Measurements from ENCODE around the gene ADAR. TPM values are rescaled to one million over a fixed set of nuclear protein-coding genes. Genes with fewer than 3 reads are reported as not detected.

ADAR gene
- total RNA-seq, 1 experiment from 2014 or later = 104 TPM

- Histone ChIP-seq H3K9me3 (replicated peaks) (no peaks in the 10 kb centered on the region), H3K4me1 (peaks cover 16% of the 10 kb centered on the region), H3K27ac (peak overlapping the region; percentile 93), H3K27me3 (no peaks in the 10 kb centered on the region), H3K36me3 (peaks cover 6% of the 10 kb centered on the region), H3K4me3 (peak overlapping the region; percentile 99)
- DNase-seq = peak; percentile 46 to 62
Measured at GRCh38 chr1:154608397-154609270, 648 bp upstream of the ADAR start.

- H3K27ac ChIP-seq = peak overlapping the region; percentile 93
- H3K27me3 ChIP-seq = no peaks in the 10 kb centered on the region
- DNase-seq = no peak
- peaks cover 16% of the 10 kb centered on the region for H3K4me1 ChIP-seq
- H3K36me3 ChIP-seq = peaks cover 11% of the 10 kb centered on the region
- H3K9me3 ChIP-seq (replicated peaks) = no peaks in the 10 kb centered on the region
- peak overlapping the region; percentile 99 for H3K4me3 ChIP-seq
Measured at GRCh38 chr1:154607106-154607608, 829 bp downstream of the ADAR start.

GRCh38 chr1:154605534-154605933 lies 2.5 kb downstream of the ADAR start:
- Histone ChIP-seq H3K9me3 (replicated peaks) (no peaks in the 10 kb centered on the region), H3K27ac (no peak overlapping the region), H3K4me1 (peaks cover 8% of the 10 kb centered on the region), H3K27me3 (no peaks in the 10 kb centered on the region), H3K4me3 (no peak overlapping the region), H3K36me3 (peaks cover 24% of the 10 kb centered on the region)
- DNase-seq = no peak

DNA sequence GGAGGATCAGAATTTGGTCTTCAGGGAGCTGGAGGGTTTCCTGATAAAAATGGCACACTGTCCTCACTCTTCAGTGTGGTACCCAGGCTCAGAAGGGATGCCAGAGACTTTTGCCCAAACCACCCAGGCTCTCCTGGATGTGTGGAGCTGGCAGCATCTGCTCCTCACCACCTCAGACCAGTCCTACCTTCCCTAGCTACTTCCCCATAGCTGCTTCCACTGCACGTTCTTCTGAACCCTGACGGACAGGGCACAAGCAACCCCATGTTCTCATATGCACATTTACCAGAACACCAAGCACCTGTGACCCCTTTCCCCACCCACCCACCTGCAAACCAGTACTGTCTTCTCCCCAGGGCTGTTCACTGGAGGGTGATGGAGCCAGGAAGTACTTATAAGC lies 4.7 kb downstream of the ADAR start:
- DNase-seq = no peak
- peaks cover 3% of the 10 kb centered on the region; the same call in 1 of the 2 replicates for H3K4me1 ChIP-seq
- H3K27ac ChIP-seq = no peak overlapping the region
- no peak overlapping the region for H3K4me3 ChIP-seq
- H3K9me3 ChIP-seq (replicated peaks) = no peaks in the 10 kb centered on the region
- H3K27me3 ChIP-seq = no peaks in the 10 kb centered on the region
- H3K36me3 ChIP-seq = peaks cover 33% of the 10 kb centered on the region

GRCh38 chr1:154599658-154600057 lies 8.3 kb downstream of the ADAR start:
- Histone ChIP-seq H3K27me3 (no peaks in the 10 kb centered on the region), H3K36me3 (peaks cover 63% of the 10 kb centered on the region), H3K27ac (no peak overlapping the region), H3K4me3 (no peak overlapping the region), H3K4me1 (no peaks in the 10 kb centered on the region), H3K9me3 (replicated peaks) (no peaks in the 10 kb centered on the region)
- DNase-seq = no peak

- H3K27me3 ChIP-seq = no peaks in the 10 kb centered on the region
- H3K27ac ChIP-seq = no peak overlapping the region
- H3K4me1 ChIP-seq = no peaks in the 10 kb centered on the region
- peaks cover 69% of the 10 kb centered on the region for H3K36me3 ChIP-seq
- H3K9me3 ChIP-seq (replicated peaks) = no peaks in the 10 kb centered on the region
- no peak for DNase-seq
- H3K4me3 ChIP-seq = no peak overlapping the region
Measured at GRCh38 chr1:154598871-154599635, 8.9 kb downstream of the ADAR start.

DNA sequence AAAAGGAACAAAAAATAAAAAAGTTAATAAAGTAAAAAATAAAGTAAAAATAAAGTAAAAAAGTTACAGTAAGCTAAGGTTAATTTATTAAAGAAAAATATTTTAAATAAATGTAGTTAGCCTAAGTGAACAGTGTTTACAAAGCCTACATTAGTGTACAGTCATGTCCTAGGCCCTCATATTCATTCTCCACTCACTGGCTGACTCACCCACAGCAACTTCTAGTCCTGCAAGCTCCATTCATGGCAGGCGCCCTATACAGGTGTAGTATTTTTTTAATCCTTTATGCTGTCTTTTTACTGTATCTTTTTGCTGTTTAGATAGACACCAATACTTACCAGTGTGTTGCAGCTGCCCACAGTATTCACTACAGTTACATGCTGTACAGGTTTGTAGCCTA lies 12.4 kb downstream of the ADAR start:
- no peak overlapping the region for H3K27ac ChIP-seq
- H3K27me3 ChIP-seq = no peaks in the 10 kb centered on the region
- H3K9me3 ChIP-seq (replicated peaks) = no peaks in the 10 kb centered on the region
- no peak overlapping the region for H3K4me3 ChIP-seq
- no peaks in the 10 kb centered on the region for H3K4me1 ChIP-seq
- H3K36me3 ChIP-seq = peaks cover 76% of the 10 kb centered on the region
- DNase-seq = no peak

GRCh38 chr1:154594811-154595210 lies 13.2 kb downstream of the ADAR start:
- H3K4me1 ChIP-seq = no peaks in the 10 kb centered on the region
- H3K27ac ChIP-seq = no peak overlapping the region
- H3K9me3 ChIP-seq (replicated peaks) = no peaks in the 10 kb centered on the region
- H3K36me3 ChIP-seq = peaks cover 81% of the 10 kb centered on the region
- H3K27me3 ChIP-seq = no peaks in the 10 kb centered on the region
- H3K4me3 ChIP-seq = no peak overlapping the region
- DNase-seq = no peak

DNA sequence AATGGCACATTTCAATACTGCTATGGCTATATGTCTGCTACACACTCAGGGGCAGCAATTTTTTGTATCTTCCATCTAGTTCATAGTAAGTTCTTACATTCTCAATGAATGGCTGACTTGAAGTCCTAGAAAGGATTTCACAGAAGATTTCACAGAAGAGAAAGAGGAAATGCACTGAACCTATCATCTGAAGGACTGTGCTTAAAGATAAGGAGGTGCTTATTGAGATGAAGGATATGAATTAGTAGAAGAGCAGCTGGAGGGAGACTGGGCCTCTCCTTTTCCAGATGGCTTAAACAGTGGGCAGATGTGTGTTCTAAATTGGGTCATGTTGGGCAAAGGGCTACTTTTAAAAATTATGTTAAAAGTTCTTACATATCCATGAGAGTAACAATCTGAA lies 14.6 kb downstream of the ADAR start:
- DNase-seq = no peak
- peaks cover 88% of the 10 kb centered on the region for H3K36me3 ChIP-seq
- no peaks in the 10 kb centered on the region for H3K9me3 ChIP-seq (replicated peaks)
- no peaks in the 10 kb centered on the region for H3K4me1 ChIP-seq
- no peak overlapping the region for H3K4me3 ChIP-seq
- H3K27ac ChIP-seq = no peak overlapping the region
- no peaks in the 10 kb centered on the region for H3K27me3 ChIP-seq

DNA sequence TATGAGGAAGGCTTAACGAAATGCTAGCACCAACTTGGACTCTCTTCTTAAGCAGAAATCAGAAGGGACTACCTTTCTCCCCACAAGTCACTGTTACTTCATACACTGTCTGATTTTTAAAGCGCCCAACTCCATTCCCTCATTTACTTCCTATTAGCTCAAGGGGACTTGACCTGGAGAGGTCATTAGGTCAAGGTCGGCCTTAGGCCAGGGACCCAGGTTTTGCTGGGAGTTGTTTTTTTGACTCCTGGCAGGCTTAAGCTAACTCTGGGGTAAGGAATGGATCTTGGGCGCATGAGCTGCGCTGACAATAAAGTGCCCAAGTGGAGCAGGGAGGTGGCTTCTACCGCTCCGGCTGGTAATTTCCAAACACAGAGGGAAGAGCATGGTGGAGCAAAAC lies 16.8 kb downstream of the ADAR start:
- Histone ChIP-seq H3K4me3 (no peak overlapping the region), H3K36me3 (peaks cover 87% of the 10 kb centered on the region), H3K9me3 (replicated peaks) (no peaks in the 10 kb centered on the region), H3K27me3 (no peaks in the 10 kb centered on the region), H3K4me1 (no peaks in the 10 kb centered on the region), H3K27ac (no peak overlapping the region)
- no peak for DNase-seq

- Histone ChIP-seq H3K9me3 (replicated peaks) (no peaks in the 10 kb centered on the region), H3K36me3 (peaks cover 87% of the 10 kb centered on the region), H3K27me3 (no peaks in the 10 kb centered on the region), H3K4me3 (no peak overlapping the region), H3K27ac (no peak overlapping the region), H3K4me1 (no peaks in the 10 kb centered on the region)
- DNase-seq = no peak
Measured at GRCh38 chr1:154590756-154591155, 17.2 kb downstream of the ADAR start.

DNA sequence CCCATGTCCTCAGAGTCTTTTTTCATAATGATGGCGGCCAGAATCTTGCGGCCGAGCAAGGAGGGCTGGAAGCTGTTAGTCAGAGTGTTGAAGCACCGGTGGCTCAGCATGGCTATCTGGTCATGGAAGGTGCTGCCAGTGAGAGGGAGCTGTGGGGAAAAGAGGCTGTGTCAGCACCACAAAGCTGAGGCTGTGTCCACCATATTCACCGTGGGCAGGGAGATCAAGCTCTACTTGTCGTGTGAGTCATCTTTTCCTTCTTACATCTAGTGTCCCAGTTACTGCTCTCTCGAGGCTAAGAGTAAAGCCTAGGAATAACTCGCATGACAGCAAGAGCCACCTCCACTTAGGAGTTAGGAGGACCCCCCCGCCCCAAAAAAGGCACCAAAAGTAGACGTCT lies 18.2 kb downstream of the ADAR start:
- no peaks in the 10 kb centered on the region for H3K27me3 ChIP-seq
- no peak overlapping the region for H3K27ac ChIP-seq
- DNase-seq = no peak
- no peak overlapping the region for H3K4me3 ChIP-seq
- peaks cover 86% of the 10 kb centered on the region for H3K36me3 ChIP-seq
- H3K9me3 ChIP-seq (replicated peaks) = no peaks in the 10 kb centered on the region
- H3K4me1 ChIP-seq = peaks cover 7% of the 10 kb centered on the region

DNA sequence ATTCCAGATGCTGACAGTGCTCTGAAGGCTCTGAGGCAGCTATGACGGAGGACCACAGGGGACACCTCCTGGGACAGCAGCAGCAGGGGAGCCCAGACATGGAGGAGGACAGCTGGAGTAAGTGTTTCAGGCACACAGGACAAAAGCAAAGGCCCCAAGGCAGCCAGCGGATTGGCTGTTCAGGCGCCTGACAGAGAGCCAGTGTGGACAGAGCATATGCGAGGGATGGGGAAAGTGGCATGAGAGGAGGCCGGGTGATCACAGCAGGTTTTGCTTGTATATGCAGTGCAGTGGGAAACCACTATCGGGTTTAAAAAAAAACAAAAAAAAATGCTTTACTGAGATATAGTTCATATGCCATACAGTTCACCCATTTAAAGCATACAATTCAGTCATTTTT lies 21.3 kb downstream of the ADAR start:
- Histone ChIP-seq H3K27ac (no peak overlapping the region), H3K9me3 (replicated peaks) (no peaks in the 10 kb centered on the region), H3K36me3 (peaks cover 79% of the 10 kb centered on the region), H3K4me1 (peaks cover 22% of the 10 kb centered on the region), H3K4me3 (no peak overlapping the region), H3K27me3 (no peaks in the 10 kb centered on the region)
- no peak for DNase-seq

GRCh38 chr1:154586231-154586630 lies 21.8 kb downstream of the ADAR start:
- no peak for DNase-seq
- no peak overlapping the region for H3K27ac ChIP-seq
- H3K4me3 ChIP-seq = no peak overlapping the region
- peaks cover 22% of the 10 kb centered on the region for H3K4me1 ChIP-seq
- no peaks in the 10 kb centered on the region for H3K27me3 ChIP-seq
- no peaks in the 10 kb centered on the region for H3K9me3 ChIP-seq (replicated peaks)
- peaks cover 77% of the 10 kb centered on the region for H3K36me3 ChIP-seq
